IMR-90 (cell line): Measurements from ENCODE around the gene SLC25A21. TPM values are rescaled to one million over a fixed set of nuclear protein-coding genes. Genes with fewer than 3 reads are reported as not detected.
"Not testable (repeated sequence)": the region's sequence is repeated elsewhere in the genome, so short reads cannot be mapped to it uniquely, and the experiment has no call there.

Experiments used
- ATAC-seq: fragments of 200-7000 bp; cut with Tn5 transposase; 2 replicates; pipeline ENCODE4 v1.9.1; 2020; ENCODE audit warnings: low read depth, mild to moderate bottlenecking, moderate library complexity
- BruUV-seq: library from RNA; stranded (reverse); fragments of 400-500 nt; replicated peaks from 2 replicates; lab custom pipeline; 2021; lab: Mats Ljungman, UMichigan
- CTCF ChIA-PET: fragments of 300-600 bp; formaldehyde crosslinking; extraction: SDS; loops from one replicate; lab custom pipeline; 2021; ENCODE audit warnings: antibody characterized with exemption; lab: Yijun Ruan, JAX
- POLR2A ChIA-PET: fragments of 300-600 bp; sonication (Branson Sonifier 250); formaldehyde crosslinking; loops from one replicate; lab custom pipeline; 2022; ENCODE audit warnings: antibody characterized with exemption; ENCODE audit not compliant: unreplicated experiment; lab: Charles Lee
- DNase-seq: peaks from one replicate; pipeline ENCODE4 v3.0.0; 2013
- H2AFZ ChIP-seq: replicated peaks from 2 replicates; pipeline ENCODE3; 2013; ENCODE audit warnings: low read length, mild to moderate bottlenecking; ENCODE audit not compliant: poor library complexity
- H2AK5ac ChIP-seq: 2 replicates; pipeline ENCODE4 v1.6.1; 2013; ENCODE audit warnings: low read depth, low read length, inconsistent platforms
- H2AK9ac ChIP-seq: replicated peaks from 2 replicates; pipeline ENCODE3; 2013; ENCODE audit warnings: mild to moderate bottlenecking, low read depth, low read length, moderate library complexity; ENCODE audit not compliant: poor library complexity
- H2BK120ac ChIP-seq: 2 replicates; pipeline ENCODE4 v1.6.1; 2013; ENCODE audit warnings: low read depth, low read length, inconsistent platforms
- H2BK15ac ChIP-seq: 3 replicates; pipeline ENCODE4 v1.6.1; 2013; ENCODE audit warnings: low read depth, low read length, inconsistent platforms
- H2BK20ac ChIP-seq: 2 replicates; pipeline ENCODE4 v1.6.1; 2013; ENCODE audit warnings: low read depth, mild to moderate bottlenecking, inconsistent platforms, low read length, moderate library complexity
- H2BK5ac ChIP-seq: 2 replicates; pipeline ENCODE4 v1.6.1; 2013; ENCODE audit warnings: mild to moderate bottlenecking, low read depth, low read length, inconsistent platforms; ENCODE audit not compliant: poor library complexity, severe bottlenecking
- H3K14ac ChIP-seq: replicated peaks from 2 replicates; pipeline ENCODE4 v1.6.1; 2013; ENCODE audit warnings: low read depth, low read length, inconsistent platforms
- H3K18ac ChIP-seq: 2 replicates; pipeline ENCODE4 v1.6.1; 2013; ENCODE audit warnings: low read depth, low read length, control low read depth
- H3K23ac ChIP-seq: 2 replicates; pipeline ENCODE4 v1.6.1; 2013; ENCODE audit warnings: low read depth, low read length, inconsistent platforms
- H3K27ac ChIP-seq: 2 replicates; pipeline ENCODE4 v1.5.1; 2013; ENCODE audit warnings: mild to moderate bottlenecking, control low read depth, low read length; ENCODE audit not compliant: insufficient read depth
- H3K27me3 ChIP-seq: 2 replicates; pipeline ENCODE4 v1.6.1; 2013; ENCODE audit warnings: low read length; ENCODE audit not compliant: control insufficient read depth, insufficient read depth
- H3K36me3 ChIP-seq: 2 replicates; pipeline ENCODE4 v1.6.1; 2013; ENCODE audit warnings: low read length, mixed read lengths; ENCODE audit not compliant: control insufficient read depth, insufficient read depth
- H3K4ac ChIP-seq: 2 replicates; pipeline ENCODE4 v1.6.1; 2013; ENCODE audit warnings: low read depth, low read length, inconsistent platforms
- H3K4me1 ChIP-seq: 2 replicates; pipeline ENCODE4 v1.6.1; 2013; ENCODE audit warnings: low read length, mixed read lengths; ENCODE audit not compliant: control insufficient read depth, insufficient read depth
- H3K4me2 ChIP-seq: 2 replicates; pipeline ENCODE4 v1.6.1; 2013; ENCODE audit warnings: low read depth, mild to moderate bottlenecking, control low read depth, low read length, moderate library complexity
- H3K4me3 ChIP-seq: 2 replicates; pipeline ENCODE4 v1.5.1; 2013; ENCODE audit warnings: low read depth, mild to moderate bottlenecking, control low read depth, low read length, moderate library complexity; ENCODE audit not compliant: insufficient read depth
- H3K56ac ChIP-seq: 2 replicates; pipeline ENCODE4 v1.6.1; 2013; ENCODE audit warnings: low read length, inconsistent platforms; ENCODE audit not compliant: insufficient read depth; ENCODE audit errors: extremely low read depth
- H3K79me1 ChIP-seq, 2 experiments: 2 replicates each; pipeline ENCODE4 v1.6.1; 2013; ENCODE audit warnings: low read length in 2 of 2, inconsistent platforms in 1 of 2, low read depth in 1 of 2
- H3K9ac ChIP-seq: 2 replicates; pipeline ENCODE4 v1.6.1; 2013; ENCODE audit warnings: low read depth, low read length, control low read depth
- H3K9me1 ChIP-seq: 2 replicates; pipeline ENCODE4 v1.6.1; 2013; ENCODE audit warnings: low read length, inconsistent platforms; ENCODE audit not compliant: insufficient read depth
- H3K9me3 ChIP-seq: 2 replicates; pipeline ENCODE4 v1.6.1; 2013; ENCODE audit warnings: low read length; ENCODE audit not compliant: control insufficient read depth, insufficient read depth
- H4K20me1 ChIP-seq: 2 replicates; pipeline ENCODE4 v1.6.1; 2013; ENCODE audit warnings: low read length, inconsistent platforms; ENCODE audit not compliant: insufficient read depth
- H4K5ac ChIP-seq: 2 replicates; pipeline ENCODE4 v1.6.1; 2013; ENCODE audit warnings: mild to moderate bottlenecking, low read depth, low read length, control low read depth
- H4K8ac ChIP-seq, 2 experiments: 2 replicates each; pipeline ENCODE4 v1.6.1; 2013; ENCODE audit warnings: low read depth in 2 of 2, low read length in 2 of 2, control low read depth in 1 of 2, inconsistent platforms in 1 of 2
- H4K91ac ChIP-seq: 2 replicates; pipeline ENCODE4 v1.6.1; 2013; ENCODE audit warnings: low read depth, low read length, inconsistent platforms; ENCODE audit not compliant: insufficient read depth
- WGBS, 2 experiments: methylation state at CpG; one replicate each; pipeline versions ENCODE4 v1.1.5 to v1.1.7; 2013; ENCODE audit warnings: missing lambda C conversion rate in 2 of 2; ENCODE audit not compliant: insufficient read length in 1 of 2; ENCODE audit errors: extremely low coverage in 2 of 2; 5-methylcytosine and 5-hydroxymethylcytosine counted together
- dilution Hi-C: fragments of 300-500 bp; cut with HindIII; formaldehyde crosslinking; loops from one replicate; pipeline ENCODE4 v1.14.3; 2018; ENCODE audit warnings: low sequenced_read_pairs; ENCODE audit not compliant: unreplicated experiment
- in situ Hi-C: fragments of 300-500 bp; cut with MboI; formaldehyde crosslinking; loops from 3 replicates; pipeline ENCODE4 v1.14.3; 2019; ENCODE audit warnings: low sequenced_read_pairs, inconsistent platforms, mixed read lengths
- intact Hi-C: fragments of 100-400 bp; cut with micrococcal nuclease; formaldehyde crosslinking; loops from 2 replicates; pipeline ENCODE4 v1.10.0; 2022
- polyA plus RNA-seq, 3 experiments: library from polyadenylated mRNA; depleted of rRNA; stranded (reverse); fragments of >200 nt; gene quantifications; 2 replicates each; pipeline ENCODE4 v1.2.3, GENCODE V29; 2012; ENCODE audit warnings: low replicate concordance in 1 of 3
- total RNA-seq: library from RNA; depleted of rRNA; stranded (reverse); fragments of >200 nt; gene quantifications from 2 replicates; pipeline ENCODE4 v1.2.3, GENCODE V29; 2012

Gene SLC25A21
- total and polyA plus RNA-seq, 2 of the 4 experiments (the other 2 are of a cell fraction): 0.62 to 0.90 TPM

- POLR2A ChIA-PET, H3K56ac ChIP-seq, H2AK9ac ChIP-seq, H2BK20ac ChIP-seq, H2BK5ac ChIP-seq, H4K8ac ChIP-seq, ATAC-seq, H3K4me2 ChIP-seq, H3K4me1 ChIP-seq, H3K4me3 ChIP-seq, H3K23ac ChIP-seq, H3K27ac ChIP-seq, H2BK120ac ChIP-seq, H3K36me3 ChIP-seq, in situ Hi-C loops, H2BK15ac ChIP-seq, dilution Hi-C loops, CTCF ChIA-PET, H2AFZ ChIP-seq, H3K9ac ChIP-seq, H4K5ac ChIP-seq, intact Hi-C loops, BruUV-seq, H3K27me3 ChIP-seq, H3K14ac ChIP-seq, H3K79me1 ChIP-seq, H4K91ac ChIP-seq, DNase-seq, H3K4ac ChIP-seq, H2AK5ac ChIP-seq, H3K18ac ChIP-seq, H3K9me1 ChIP-seq, H4K20me1 ChIP-seq, H3K9me3 ChIP-seq: not testable (repeated sequence)
- WGBS, 2 experiments: no CpG with 5 or more reads among the region's 2 CpGs
Measured at GRCh38 chr14:37189733-37190132, 17.3 kb upstream of the SLC25A21 start.

GRCh38 chr14:37187840-37188577, 15.6 kb upstream of the SLC25A21 start:
- H3K27ac ChIP-seq, intact Hi-C loops, H2AK9ac ChIP-seq, H3K4ac ChIP-seq, H3K23ac ChIP-seq, H3K56ac ChIP-seq, H3K9me1 ChIP-seq, dilution Hi-C loops, H3K18ac ChIP-seq, H2BK15ac ChIP-seq, H3K4me2 ChIP-seq, H3K27me3 ChIP-seq, H3K9ac ChIP-seq, H2BK5ac ChIP-seq, H2AK5ac ChIP-seq, H3K4me1 ChIP-seq, H2BK20ac ChIP-seq, H4K20me1 ChIP-seq, BruUV-seq, ATAC-seq, H3K14ac ChIP-seq, H3K9me3 ChIP-seq, POLR2A ChIA-PET, in situ Hi-C loops, H3K79me1 ChIP-seq, H3K36me3 ChIP-seq, H4K5ac ChIP-seq, H3K4me3 ChIP-seq, H4K91ac ChIP-seq: not testable (repeated sequence)
- CTCF ChIA-PET: interaction anchor here (0.7 kb wide), 1 partner anchor 431 kb away, joined by 4 read pairs; no protein-coding TSS in a partner anchor
- Histone ChIP-seq H2BK120ac (peak overlapping the region; percentile 8; the same call in 1 of the 2 replicates), H4K8ac (peak overlapping the region in 1 of 2 experiments; percentile 68; a peak in 2 of 4 replicates), H2AFZ (peak overlapping the region; percentile 75)
- peak; percentile 12 for DNase-seq
- WGBS, 2 experiments: 83% methylated on average over 2 of the region's 9 CpGs; no CpG with 5 or more reads in 1 of the 2 experiments
